NCI-H1694 treated with DMSO at 0.1 percent for 48 hours (cell line): ENCODE measurements around the gene KDM6A.
"Not testable (repeated sequence)": the region's sequence is repeated elsewhere in the genome, so short reads cannot be mapped to it uniquely, and the experiment has no call there.

ENCODE experiments used
- DNase-seq: peaks from one replicate; lab custom pipeline; 2025; lab: John Stamatoyannopoulos, UW

The KDM6A gene

DNA sequence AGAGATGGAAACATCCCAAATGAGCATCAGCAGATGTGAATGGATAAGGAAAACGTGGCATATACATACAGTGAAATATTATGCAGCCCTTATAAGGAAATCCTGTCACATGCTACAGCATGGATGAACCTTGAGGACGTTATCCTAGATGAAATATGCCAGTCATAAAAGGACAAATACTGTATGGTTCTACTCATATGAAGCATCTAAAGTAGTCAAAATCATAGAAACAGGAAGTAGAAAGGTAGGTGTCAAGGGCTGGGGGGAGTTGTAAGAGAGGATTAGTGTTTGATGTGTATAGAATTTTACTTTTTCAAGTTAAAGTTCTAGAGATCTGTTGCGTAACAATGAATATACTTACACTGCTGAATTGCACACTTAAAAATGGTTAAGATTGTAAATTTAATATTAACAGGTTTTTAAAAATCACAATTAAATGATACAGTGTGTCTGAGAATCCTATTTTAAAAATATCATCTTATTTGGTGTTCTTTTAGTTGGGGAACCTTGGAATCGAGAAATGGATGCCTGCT lies 58.5 kb downstream of the KDM6A start:
- DNase-seq = no peak

- no peak for DNase-seq
These were observed 62.2 kb downstream of the KDM6A start for GRCh38 chrX:44935172-44935571.

DNA sequence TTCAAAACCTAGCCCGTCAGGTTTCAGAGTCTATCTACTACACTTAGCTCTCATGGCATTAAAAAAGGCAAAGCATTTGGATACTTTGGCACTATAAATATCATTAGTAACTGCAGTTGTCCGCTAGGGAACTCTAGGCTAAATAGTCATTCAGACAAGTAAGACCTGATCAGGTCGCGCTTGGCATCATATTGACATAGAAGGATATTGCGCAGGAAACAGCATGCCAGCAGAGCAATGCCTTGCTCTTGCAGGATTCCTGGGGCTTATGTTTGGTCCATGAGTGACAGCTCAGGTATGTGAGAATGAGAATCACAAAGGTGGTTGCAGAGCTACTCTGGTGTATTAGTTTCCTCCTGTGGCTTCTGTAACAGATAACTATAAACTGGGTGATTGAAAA lies 62.7 kb downstream of the KDM6A start:
- DNase-seq = no peak

- DNase-seq = no peak
These were observed 64.6 kb downstream of the KDM6A start for GRCh38 chrX:44937606-44938005.

DNA sequence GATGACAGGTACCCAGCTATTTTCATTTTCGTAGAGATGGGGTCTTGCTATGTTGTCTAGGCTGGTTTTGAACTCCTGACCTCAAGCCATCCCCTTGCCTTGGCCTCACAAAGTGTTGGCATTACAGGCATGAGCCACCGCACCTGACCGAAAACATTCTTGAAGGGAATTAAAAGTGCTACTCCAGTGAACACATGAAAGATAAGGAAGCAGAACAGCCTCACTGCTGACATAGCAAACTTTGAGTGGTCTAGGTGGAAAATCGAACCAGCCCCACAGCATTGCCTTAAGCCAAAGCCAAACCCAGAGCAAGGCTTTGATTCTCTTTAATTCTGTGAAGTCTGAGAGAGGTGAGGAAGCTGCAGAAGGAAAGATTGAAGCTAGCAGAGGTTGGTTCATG lies 65.1 kb downstream of the KDM6A start:
- no peak for DNase-seq

- not testable (repeated sequence) for DNase-seq
These were observed 67.6 kb downstream of the KDM6A start for GRCh38 chrX:44940541-44940940.

- DNase-seq = no peak
These were observed 70.0 kb downstream of the KDM6A start for GRCh38 chrX:44943007-44943406.

GRCh38 chrX:44944894-44945293 lies 71.9 kb downstream of the KDM6A start:
- no peak for DNase-seq

DNA sequence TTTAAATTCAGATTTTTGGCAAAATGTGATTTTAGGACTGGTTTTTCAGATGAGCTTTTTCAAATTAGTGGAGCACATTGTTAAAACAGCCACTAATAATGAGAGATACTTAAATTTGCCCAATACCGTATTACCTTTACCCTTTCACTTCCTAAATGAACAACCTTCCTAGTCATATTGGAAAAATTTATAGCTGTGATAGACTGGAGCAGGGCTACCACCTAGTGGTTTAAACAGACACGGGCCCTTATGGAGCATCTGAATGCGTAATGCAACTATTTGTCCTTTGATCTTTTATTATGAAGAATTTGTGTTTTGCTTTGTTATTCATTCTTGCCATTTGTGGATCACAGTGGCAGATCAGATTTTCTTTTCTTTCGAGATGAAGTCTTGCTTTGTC lies 72.7 kb downstream of the KDM6A start:
- no peak for DNase-seq

DNA sequence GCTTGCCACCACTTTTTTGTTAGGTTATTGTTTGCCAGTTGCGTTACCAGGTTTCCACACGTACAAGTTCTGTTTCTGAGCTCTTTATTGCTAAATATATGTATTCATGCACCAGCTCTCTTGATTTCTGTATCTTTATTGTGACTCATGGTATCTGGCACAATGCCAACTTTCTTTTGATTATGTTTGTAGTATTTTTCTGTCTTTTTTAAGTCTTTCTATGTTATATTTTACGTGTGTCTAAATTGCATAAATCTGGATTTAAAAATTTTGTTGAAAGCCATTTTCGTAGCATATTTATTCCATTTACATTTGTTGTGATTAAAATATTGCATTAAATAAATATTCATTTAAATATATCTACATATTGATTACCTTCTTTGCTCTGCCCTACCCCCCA lies 73.8 kb downstream of the KDM6A start:
- no peak for DNase-seq

DNA sequence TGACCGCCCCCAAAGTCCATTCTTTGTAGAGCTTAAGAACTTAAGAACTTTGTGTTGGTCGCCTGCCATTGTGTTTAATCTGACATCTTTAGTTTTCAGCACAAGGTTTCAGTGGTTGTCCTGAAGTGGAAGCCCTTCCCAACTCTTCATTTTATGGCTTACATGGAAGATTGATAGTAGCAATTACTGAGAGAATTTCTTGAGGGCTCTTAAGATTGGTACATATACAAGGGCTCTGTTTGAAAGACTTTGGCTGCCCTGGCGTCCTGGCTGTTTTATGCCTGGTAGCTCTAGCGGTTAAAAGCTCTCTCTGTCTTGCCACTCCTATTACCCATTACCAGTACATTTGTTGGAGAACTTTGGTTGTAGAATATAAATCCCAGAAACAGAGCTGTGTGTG lies 75.0 kb downstream of the KDM6A start:
- no peak for DNase-seq

DNA sequence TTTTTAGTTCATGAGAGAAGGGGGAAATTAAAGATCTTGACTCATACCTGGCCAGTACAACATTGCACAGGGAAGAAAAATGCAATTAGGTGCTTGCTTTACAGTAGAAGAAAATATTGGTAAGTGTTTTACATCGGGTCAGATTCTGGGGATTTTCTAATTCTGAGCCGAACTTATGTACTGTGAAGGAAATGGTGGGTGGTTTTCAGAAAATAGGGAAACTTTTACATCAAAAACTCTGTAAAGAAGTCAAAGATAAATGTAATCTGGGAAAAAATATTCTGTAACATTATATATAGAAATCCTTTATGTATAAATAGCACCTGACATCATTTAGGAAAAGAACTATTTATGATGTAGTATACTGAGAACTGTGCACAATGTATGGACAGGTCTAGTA lies 75.4 kb downstream of the KDM6A start:
- DNase-seq = no peak

GRCh38 chrX:44949125-44949524 lies 76.1 kb downstream of the KDM6A start:
- DNase-seq = no peak

DNA sequence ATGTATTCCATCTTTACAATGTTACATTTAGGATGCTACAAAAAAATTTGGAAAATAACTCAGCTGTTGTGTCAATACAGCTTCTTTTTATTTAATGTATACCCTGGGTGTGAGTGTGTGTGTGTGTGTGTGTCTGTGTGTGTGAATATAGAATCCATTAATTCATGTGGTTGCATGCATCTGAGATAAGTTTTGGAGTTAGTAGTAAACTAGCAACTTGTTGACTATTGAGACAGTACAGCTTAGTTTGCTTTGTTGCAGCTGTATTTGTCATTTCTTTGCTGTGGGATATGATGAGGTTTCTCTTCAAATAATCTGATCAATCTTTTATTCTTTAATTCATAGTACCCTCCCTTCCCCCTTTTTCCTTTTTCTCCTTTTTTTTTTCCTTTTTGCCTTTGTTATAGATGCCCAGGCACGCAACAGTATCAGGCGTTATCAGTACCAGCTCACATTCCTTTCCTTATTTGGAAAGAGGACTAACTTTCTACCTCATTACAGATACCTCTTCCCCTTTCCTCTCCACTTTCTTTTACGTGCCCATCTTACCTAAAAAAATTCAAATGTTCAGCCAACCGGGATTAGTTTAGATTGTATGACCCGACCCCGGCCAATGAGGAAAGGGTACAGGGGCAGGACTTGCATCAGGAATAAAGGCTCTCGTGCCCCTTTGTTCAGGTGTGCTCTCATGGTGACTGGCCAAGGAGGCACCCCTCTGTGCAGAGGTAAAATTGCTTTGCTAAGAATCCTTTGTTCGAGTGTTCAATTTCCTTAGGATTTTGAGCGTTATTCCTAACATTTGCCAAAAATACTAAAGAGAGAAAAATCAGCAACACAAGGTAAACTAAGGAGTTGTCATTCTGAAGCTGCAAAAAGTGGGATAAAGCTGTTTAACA lies 77.7 kb downstream of the KDM6A start:
- DNase-seq = not testable (repeated sequence)

DNA sequence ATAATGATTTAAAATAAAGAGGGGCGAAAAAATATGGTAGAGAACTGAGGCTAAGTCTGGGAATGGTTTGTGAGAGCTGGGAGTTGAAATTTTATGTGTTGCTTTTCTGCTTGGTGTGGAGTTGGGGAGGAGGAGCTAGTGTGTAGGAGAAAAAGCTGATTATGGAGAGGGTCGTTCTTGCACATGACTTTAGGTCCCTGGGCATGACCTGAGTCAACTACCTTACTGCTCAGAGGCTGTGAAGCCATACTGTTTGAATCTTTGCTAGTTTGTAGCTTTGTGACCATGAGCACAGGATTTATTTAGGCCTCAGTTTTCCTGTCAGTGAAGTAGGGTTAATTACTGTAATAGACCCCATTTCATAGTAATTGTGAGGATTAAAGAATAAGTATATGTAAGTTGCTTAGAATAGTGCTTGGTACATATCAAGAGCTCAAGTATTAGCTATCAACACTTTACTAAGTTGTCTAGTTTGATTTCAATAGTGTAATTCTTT lies 78.6 kb downstream of the KDM6A start:
- no peak for DNase-seq

DNA sequence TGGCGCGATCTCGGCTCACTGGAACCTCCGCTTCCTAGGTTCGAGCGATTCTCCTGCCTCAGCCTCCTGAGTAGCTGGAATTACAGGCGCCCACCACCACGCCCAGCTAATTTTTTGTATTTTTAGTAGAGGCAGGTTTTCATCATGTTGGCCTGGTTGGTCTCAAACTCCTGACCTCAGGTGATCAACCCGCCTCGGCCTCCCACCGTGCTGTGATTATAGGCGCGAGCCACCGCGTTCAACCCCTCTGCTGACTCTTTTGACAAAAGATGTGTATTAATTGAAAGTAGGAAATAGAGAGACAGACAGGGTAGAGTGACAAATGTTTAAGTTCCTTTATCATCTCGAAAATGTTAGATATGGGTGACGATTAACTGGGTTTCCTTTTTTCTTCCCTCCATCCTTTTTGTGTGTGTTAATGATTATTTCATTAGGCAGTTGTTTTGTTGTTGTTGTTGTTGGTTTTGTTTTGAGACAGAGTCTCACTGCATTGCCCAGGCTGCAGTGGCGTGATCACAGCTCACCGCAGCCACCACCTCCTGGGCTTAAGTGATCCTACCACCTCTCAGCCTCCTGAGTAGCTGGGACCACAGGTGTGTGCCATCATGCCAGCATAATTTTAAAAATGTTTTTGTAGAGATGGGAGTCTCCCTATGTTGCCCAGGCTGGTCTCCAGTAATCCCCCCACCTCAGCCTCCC lies 79.5 kb downstream of the KDM6A start:
- DNase-seq = no peak

DNA sequence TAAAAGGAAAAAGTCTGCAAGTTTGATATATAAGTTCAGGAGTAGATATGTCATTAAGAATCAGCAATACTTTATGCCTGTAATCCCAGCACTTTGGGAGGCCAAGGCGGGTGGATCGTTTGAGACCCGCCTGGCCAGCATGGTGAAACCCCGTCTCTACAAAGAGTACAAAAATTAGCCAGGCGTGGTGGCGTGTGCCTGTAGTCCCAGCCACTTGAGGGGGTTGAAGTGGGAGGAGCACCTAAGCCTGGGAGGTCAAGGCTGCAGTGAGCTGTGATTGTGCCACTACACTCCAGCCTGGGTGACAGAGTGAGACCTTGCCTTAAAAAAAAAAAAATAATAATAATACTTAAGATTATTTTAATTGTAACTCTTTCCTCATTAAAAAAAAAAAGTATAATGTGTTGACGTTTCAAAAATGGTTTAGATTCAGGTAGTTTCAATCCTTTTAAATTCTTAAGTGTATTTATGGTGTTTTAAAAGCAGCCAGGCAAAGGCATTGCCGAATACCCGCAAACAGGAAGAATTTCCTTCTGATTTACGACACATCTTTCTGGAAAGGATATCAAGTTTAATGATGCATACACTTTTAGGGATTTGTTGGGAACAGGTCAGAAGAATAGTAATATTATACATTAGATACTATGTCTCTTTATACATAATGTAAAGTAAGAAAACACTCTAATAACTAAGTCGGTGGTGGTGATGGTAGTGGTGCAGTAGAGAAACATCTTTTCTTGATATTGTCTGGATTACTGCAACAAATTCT lies 80.9 kb downstream of the KDM6A start:
- DNase-seq = no peak

- DNase-seq = no peak
These were observed 81.6 kb downstream of the KDM6A start for GRCh38 chrX:44954562-44954961.

DNA sequence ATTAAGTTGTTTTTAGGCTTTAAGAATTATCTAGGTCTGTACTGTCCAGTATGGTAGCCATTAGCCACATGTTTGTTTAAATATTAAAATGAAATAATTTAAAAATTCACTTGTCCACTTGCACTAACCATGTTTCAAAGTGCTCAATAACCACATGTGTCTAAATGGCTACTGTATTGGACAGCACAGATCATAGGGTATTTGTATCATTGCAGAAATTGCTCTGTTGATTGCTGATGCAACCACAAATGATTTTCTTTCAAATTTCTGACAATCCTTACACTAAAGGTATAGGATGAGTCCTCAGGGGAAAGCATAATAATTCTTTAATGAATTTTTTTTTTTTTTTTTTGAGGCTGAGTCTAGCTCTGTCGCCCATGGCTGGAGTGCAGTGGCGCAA lies 84.9 kb downstream of the KDM6A start:
- no peak for DNase-seq

GRCh38 chrX:44958480-44958879 lies 85.5 kb downstream of the KDM6A start:
- no peak for DNase-seq

DNA sequence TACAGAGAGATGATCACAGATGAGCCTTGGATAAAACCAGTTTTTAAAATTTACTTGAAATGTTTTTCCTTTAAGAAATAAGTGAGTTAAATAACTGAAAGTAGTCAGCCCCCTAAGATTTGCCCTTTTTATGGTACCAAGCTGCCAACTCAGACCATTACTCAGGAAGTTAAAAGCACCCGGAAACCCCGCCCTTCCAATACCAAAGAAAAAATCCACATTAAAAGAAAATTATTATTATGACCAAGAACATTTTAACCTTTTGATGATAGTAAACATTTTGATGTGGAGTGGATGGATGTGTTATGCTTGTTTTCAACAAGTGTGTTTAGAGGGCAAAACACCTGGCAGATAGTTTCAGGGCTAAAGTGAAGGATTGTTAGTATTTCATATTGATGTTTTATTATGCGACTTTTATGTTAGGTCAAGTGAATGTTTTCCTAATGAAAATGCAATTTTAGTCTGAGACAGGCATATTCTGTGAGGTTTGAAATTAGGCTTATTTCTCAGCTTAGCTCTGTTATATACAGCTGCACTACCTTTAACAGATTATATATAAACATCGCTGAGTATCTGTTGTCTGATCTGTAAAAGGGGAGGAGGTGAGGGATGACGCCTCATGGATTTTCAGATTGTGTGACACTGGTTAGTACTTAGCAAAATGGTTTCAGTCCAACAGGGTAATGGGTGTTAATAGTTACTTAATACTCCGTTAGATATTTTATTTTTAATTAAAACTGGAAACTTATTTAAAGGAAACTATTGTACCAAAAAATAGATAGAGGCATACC lies 89.0 kb downstream of the KDM6A start:
- DNase-seq = no peak
